Measurements from ENCODE around the gene RARS2.

Gene RARS2

DNA sequence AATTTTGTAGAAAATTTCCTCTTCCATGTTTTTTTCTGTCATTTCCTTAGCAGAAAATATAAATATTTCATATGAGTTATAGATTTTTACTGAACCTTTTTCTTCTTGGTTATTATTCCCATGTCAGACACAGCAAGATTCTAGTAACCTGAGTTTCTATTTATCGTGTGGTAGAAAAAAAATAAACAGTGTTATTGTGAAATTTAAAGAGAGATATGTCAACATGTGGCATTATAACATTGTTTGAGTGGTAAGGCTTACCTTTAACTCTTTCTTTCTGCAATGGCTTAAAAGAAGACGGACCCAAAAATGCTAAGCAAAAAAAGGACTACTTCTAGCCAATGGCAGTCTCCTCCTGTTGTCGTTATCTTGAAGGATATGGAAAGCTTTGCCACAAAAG lies 19.0 kb upstream of the RARS2 start:
- Histone ChIP-seq H3K4me1 (ENCODE audit: control insufficient read depth, insufficient read depth, low read length) (no peaks in the 10 kb centered on the region), H3K9me3 (ENCODE audit: control insufficient read depth, low read length) (no peaks in the 10 kb centered on the region), H3K27me3 (ENCODE audit: control insufficient read depth, insufficient read depth, low read length) (no peaks in the 10 kb centered on the region), H3K4me3 (ENCODE audit: low read length) (no peak overlapping the region), H3K9ac (ENCODE audit: low read length) (no peak overlapping the region), H3K36me3 (ENCODE audit: control insufficient read depth, insufficient read depth, low read length) (no peaks in the 10 kb centered on the region)

DNA sequence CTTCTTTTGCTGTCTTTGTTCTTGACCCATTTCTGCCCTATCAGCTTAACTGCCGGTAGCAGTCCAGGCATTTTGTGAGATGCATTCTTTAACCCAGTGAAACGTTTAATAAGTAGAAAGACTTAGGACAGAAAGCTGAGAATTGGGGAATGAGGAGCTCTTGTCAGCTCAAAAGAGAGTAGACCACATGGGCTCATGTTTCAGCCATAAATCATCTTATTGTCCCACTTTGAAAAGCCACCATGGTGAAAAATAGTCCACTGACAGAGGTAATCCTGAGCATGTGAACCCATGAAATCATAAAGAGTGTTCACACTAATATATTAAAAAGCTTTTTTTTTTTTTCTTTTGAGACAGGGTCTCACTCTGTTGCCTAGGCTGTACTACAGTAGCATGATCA lies 16.4 kb upstream of the RARS2 start:
- no peaks in the 10 kb centered on the region for H3K4me1 ChIP-seq (ENCODE audit: control insufficient read depth, insufficient read depth, low read length)
- no peaks in the 10 kb centered on the region for H3K36me3 ChIP-seq (ENCODE audit: control insufficient read depth, insufficient read depth, low read length)

DNA sequence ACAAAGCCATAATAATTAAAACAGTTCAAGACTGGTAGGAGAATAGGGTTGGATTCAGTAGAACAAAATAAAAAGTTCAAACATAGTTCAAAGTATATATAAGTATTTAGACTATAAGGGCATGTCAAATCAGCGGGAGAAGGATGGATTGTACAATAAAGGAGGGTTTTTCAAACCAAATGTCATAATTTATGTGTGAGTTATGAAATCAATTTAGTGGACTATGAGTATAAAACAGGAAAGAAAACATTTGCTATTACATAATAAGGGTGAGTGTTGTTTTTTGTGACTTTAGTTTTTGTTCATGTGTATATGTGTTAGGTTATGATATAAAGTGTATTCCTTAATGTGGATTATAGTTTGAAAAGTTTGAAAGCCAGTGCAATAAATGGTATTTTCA lies 10.8 kb upstream of the RARS2 start:
- Histone ChIP-seq H3K36me3 (ENCODE audit: control insufficient read depth, insufficient read depth, low read length) (no peaks in the 10 kb centered on the region), H3K4me1 (ENCODE audit: control insufficient read depth, insufficient read depth, low read length) (no peaks in the 10 kb centered on the region), H3K27me3 (ENCODE audit: control insufficient read depth, insufficient read depth, low read length) (no peaks in the 10 kb centered on the region), H3K9ac (ENCODE audit: low read length) (no peak overlapping the region), H3K9me3 (ENCODE audit: control insufficient read depth, low read length) (no peaks in the 10 kb centered on the region), H3K4me3 (ENCODE audit: low read length) (no peak overlapping the region)

More for the DNA sequence above, 16.4 kb upstream of the RARS2 start:
- no peaks in the 10 kb centered on the region for H3K9me3 ChIP-seq (ENCODE audit: control insufficient read depth, low read length)
- no peak overlapping the region for H3K9ac ChIP-seq (ENCODE audit: low read length)
- H3K4me3 ChIP-seq (ENCODE audit: low read length) = no peak overlapping the region
- no peaks in the 10 kb centered on the region for H3K27me3 ChIP-seq (ENCODE audit: control insufficient read depth, insufficient read depth, low read length)

DNA sequence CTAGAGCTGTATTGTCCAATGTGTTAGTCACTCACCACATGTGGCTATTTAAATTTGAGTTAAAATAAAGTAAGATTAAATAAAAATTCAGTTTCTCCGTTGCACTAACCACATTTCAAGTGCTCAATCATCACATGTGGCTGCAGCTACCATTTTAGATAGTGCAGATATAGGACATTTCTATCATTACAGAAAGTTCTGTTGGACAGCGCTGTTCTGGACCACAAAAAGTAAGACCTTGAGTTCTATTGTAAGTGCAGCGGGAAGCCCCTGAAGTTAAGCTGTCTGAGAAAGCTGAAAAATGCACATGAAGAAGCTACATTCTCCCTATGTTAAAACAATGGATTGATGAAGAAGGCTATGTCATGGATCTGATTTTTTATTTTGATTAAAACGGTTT lies 1.2 kb upstream of the RARS2 start:
- peak overlapping the region; percentile 97 for H3K9ac ChIP-seq (ENCODE audit: low read length)
- H3K27me3 ChIP-seq (ENCODE audit: control insufficient read depth, insufficient read depth, low read length) = no peaks in the 10 kb centered on the region
- H3K9me3 ChIP-seq (ENCODE audit: control insufficient read depth, low read length) = no peaks in the 10 kb centered on the region
- H3K4me3 ChIP-seq (ENCODE audit: low read length) = no peak overlapping the region
- H3K4me1 ChIP-seq (ENCODE audit: control insufficient read depth, insufficient read depth, low read length) = peaks cover 17% of the 10 kb centered on the region
- no peaks in the 10 kb centered on the region for H3K36me3 ChIP-seq (ENCODE audit: control insufficient read depth, insufficient read depth, low read length)

- H3K36me3 ChIP-seq (ENCODE audit: control insufficient read depth, insufficient read depth, low read length) = no peaks in the 10 kb centered on the region
- H3K27me3 ChIP-seq (ENCODE audit: control insufficient read depth, insufficient read depth, low read length) = no peaks in the 10 kb centered on the region
- H3K4me3 ChIP-seq (ENCODE audit: low read length) = peak overlapping the region; percentile 99
- H3K4me1 ChIP-seq (ENCODE audit: control insufficient read depth, insufficient read depth, low read length) = peaks cover 17% of the 10 kb centered on the region
- no peaks in the 10 kb centered on the region for H3K9me3 ChIP-seq (ENCODE audit: control insufficient read depth, low read length)
- H3K9ac ChIP-seq (ENCODE audit: low read length) = peak overlapping the region; percentile 97
Measured at GRCh38 chr6:87590417-87590880, 662 bp upstream of the RARS2 start.

DNA sequence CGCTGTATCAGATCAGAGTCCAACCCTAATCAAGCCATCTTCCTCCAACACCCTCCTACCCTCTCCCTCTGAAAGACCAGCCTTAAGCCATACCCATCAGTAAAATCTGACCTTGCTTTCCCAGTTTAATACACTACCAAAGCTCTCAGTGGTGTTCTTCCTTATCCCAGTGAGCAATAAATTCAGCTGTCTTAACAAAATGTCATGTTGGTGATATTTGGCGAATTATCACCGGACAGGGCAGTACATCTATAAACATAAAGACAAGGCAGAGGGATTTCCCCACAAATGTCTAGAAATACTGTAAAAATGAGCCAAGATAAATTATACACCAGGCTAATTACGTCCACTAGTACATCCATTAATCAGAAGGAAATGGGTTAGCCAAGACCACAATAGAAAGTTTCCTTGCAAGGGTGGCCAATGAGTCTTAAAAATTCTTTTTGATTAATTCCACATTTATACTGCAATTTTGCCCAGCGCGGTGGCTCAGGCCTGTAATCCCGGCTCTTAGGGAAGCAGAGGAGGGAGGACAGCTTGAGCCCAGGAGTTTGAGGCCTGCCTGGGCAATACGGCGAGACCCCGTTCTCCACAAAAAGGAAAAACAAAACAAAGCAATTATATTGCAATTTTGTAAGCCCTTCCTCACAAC lies 905 bp downstream of the RARS2 start:
- Histone ChIP-seq H3K36me3 (ENCODE audit: control insufficient read depth, insufficient read depth, low read length) (no peaks in the 10 kb centered on the region), H3K9me3 (ENCODE audit: control insufficient read depth, low read length) (no peaks in the 10 kb centered on the region), H3K27me3 (ENCODE audit: control insufficient read depth, insufficient read depth, low read length) (no peaks in the 10 kb centered on the region), H3K9ac (ENCODE audit: low read length) (peak overlapping the region; percentile 97), H3K4me1 (ENCODE audit: control insufficient read depth, insufficient read depth, low read length) (peaks cover 17% of the 10 kb centered on the region), H3K4me3 (ENCODE audit: low read length) (peak overlapping the region; percentile 99)

GRCh38 chr6:87586371-87587077 lies 3.3 kb downstream of the RARS2 start:
- Histone ChIP-seq H3K9ac (ENCODE audit: low read length) (no peak overlapping the region), H3K4me3 (ENCODE audit: low read length) (no peak overlapping the region), H3K27me3 (ENCODE audit: control insufficient read depth, insufficient read depth, low read length) (no peaks in the 10 kb centered on the region), H3K4me1 (ENCODE audit: control insufficient read depth, insufficient read depth, low read length) (peaks cover 17% of the 10 kb centered on the region), H3K9me3 (ENCODE audit: control insufficient read depth, low read length) (no peaks in the 10 kb centered on the region), H3K36me3 (ENCODE audit: control insufficient read depth, insufficient read depth, low read length) (no peaks in the 10 kb centered on the region)

DNA sequence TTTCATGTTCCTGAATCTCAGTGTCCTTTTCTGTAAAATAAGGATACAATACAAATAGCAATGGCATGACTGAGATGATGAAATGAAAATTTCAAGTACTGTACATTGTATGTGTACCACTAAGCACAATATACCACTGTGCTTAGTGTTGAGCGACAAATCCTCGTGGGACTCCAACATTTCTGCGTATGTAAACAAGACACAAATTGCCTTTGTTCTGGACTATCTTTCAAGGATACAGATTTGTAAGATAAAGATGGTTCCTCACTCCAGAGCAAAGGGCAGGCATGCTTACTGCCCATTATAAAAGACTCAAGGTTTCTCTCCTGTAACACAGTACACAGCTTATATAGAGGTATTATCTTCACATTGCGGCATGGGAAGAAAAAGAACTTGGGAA lies 6.0 kb downstream of the RARS2 start:
- Histone ChIP-seq H3K4me3 (ENCODE audit: low read length) (no peak overlapping the region), H3K27me3 (ENCODE audit: control insufficient read depth, insufficient read depth, low read length) (no peaks in the 10 kb centered on the region), H3K9me3 (ENCODE audit: control insufficient read depth, low read length) (no peaks in the 10 kb centered on the region), H3K9ac (ENCODE audit: low read length) (no peak overlapping the region), H3K4me1 (ENCODE audit: control insufficient read depth, insufficient read depth, low read length) (peaks cover 9% of the 10 kb centered on the region), H3K36me3 (ENCODE audit: control insufficient read depth, insufficient read depth, low read length) (no peaks in the 10 kb centered on the region)

GRCh38 chr6:87575423-87575822 lies 14.4 kb downstream of the RARS2 start:
- no peaks in the 10 kb centered on the region for H3K36me3 ChIP-seq (ENCODE audit: control insufficient read depth, insufficient read depth, low read length)
- no peaks in the 10 kb centered on the region for H3K27me3 ChIP-seq (ENCODE audit: control insufficient read depth, insufficient read depth, low read length)
- no peaks in the 10 kb centered on the region for H3K9me3 ChIP-seq (ENCODE audit: control insufficient read depth, low read length)
- no peak overlapping the region for H3K4me3 ChIP-seq (ENCODE audit: low read length)
- no peak overlapping the region for H3K9ac ChIP-seq (ENCODE audit: low read length)
- H3K4me1 ChIP-seq (ENCODE audit: control insufficient read depth, insufficient read depth, low read length) = no peaks in the 10 kb centered on the region

- Histone ChIP-seq H3K27me3 (ENCODE audit: control insufficient read depth, insufficient read depth, low read length) (no peaks in the 10 kb centered on the region), H3K9me3 (ENCODE audit: control insufficient read depth, low read length) (no peaks in the 10 kb centered on the region), H3K4me1 (ENCODE audit: control insufficient read depth, insufficient read depth, low read length) (no peaks in the 10 kb centered on the region), H3K9ac (ENCODE audit: low read length) (no peak overlapping the region), H3K36me3 (ENCODE audit: control insufficient read depth, insufficient read depth, low read length) (no peaks in the 10 kb centered on the region), H3K4me3 (ENCODE audit: low read length) (no peak overlapping the region)
Measured at GRCh38 chr6:87574237-87574804, 15.5 kb downstream of the RARS2 start.

DNA sequence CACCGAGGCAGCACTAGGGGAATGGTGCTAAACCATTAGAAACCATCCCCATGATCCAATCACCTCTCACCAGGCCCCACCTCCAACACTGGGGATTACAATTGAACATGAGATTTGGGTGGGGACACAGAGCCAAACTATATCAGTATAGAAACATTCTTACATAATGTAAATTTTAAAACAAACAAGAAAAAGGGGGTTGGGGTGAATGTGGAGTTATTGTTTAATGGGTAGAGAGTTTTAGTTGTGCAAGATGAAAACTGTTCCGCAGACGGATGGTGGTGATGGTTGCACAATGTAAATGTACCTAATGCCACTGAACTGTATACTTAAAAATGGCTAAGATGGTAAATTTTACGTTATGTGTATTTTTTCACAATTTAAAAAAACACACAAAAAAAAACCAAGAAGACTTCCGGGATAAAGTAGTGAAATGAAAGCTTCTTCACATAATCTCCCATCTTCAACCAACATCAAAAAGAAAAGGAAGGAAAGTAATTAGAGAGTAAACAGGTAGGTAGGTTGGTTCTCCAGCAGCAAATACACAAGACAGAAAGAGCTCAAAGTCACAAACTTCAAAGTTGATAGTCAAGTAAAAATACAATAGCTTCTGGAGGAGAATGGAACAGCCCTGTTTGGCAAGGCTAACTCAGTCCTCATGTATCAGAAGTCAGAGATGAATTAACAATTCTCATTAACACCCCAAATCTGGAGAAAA lies 16.3 kb downstream of the RARS2 start:
- Histone ChIP-seq H3K36me3 (ENCODE audit: control insufficient read depth, insufficient read depth, low read length) (no peaks in the 10 kb centered on the region), H3K9ac (ENCODE audit: low read length) (no peak overlapping the region), H3K4me1 (ENCODE audit: control insufficient read depth, insufficient read depth, low read length) (no peaks in the 10 kb centered on the region), H3K27me3 (ENCODE audit: control insufficient read depth, insufficient read depth, low read length) (no peaks in the 10 kb centered on the region), H3K9me3 (ENCODE audit: control insufficient read depth, low read length) (no peaks in the 10 kb centered on the region), H3K4me3 (ENCODE audit: low read length) (no peak overlapping the region)

DNA sequence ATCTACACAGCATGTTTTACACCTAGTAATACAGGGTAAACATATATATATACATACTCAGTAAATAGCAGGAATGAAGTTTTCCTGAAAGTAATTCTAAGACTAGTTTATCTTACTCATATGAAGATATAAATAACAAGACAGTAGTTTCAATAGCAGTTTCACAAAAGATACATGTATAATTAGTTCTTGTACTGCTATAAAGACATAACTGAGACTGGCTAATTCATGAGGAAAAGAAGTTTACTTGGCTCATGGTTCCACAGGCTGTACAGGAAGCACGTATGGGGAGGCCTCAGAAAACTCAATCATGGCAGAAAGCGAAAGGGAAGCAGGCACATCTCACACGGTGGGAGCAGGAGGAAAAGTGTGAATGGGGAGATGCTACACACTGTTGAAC lies 16.9 kb downstream of the RARS2 start:
- Histone ChIP-seq H3K9ac (ENCODE audit: low read length) (no peak overlapping the region), H3K4me3 (ENCODE audit: low read length) (no peak overlapping the region), H3K4me1 (ENCODE audit: control insufficient read depth, insufficient read depth, low read length) (no peaks in the 10 kb centered on the region), H3K36me3 (ENCODE audit: control insufficient read depth, insufficient read depth, low read length) (no peaks in the 10 kb centered on the region), H3K9me3 (ENCODE audit: control insufficient read depth, low read length) (no peaks in the 10 kb centered on the region), H3K27me3 (ENCODE audit: control insufficient read depth, insufficient read depth, low read length) (no peaks in the 10 kb centered on the region)

Measured in mucosa of stomach (tissue), 1 donor.